ENCODE measurements around the gene GRIFIN.

DNA sequence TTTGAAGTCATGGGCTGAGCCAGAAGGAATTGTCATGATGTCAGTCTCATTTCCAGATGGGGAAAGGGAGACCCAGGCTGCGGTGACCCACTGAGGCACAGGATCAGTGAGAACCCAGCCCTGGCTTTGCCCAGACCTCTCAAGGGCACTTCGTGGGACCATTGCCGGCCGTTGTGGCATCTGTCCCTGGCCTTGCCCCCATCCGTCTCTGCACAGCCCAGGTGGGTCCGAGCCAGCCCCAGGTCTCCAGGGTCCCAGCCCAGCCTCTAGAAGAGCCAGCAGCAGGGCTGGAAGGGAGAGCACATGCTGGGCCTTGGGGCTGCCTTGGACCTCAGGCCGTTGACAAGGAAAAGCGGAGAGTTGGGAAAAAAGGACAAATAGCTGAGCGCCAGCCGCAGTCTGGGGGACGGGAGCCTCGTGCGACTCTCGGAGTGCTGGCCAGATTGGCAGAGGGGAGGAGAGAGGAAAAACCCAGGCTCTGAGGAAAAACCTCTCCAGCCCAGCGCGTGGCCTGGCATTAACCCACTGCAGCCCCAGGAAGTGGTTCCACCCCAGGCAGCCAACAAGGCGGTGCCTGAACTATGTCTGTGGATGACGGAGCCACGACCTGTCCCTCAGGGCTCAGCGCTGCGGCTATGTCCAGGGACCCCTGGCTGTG, 30.2 kb downstream of the GRIFIN start:
- TF ChIP-seq EZH2 (IDR thresholded peaks at IDR 0.05; ENCODE audit: insufficient read depth, poor library complexity, severe bottlenecking), result no peak
- TF ChIP-seq EZH2phosphoT487 (IDR thresholded peaks at IDR 0.05; ENCODE audit: insufficient read depth, low read depth), result no peak

All from GM23248 (cell line).